Neural progenitor cell (in vitro differentiated cells): Measurements from ENCODE around the gene ATXN3.

Experiments
- CTCF ChIP-seq: fragments of 200-600 bp; sonication (generic); IDR thresholded peaks from 2 replicates; pipeline ENCODE4 v1.5.1; 2017; ENCODE audit warnings: antibody characterized with exemption, mild to moderate bottlenecking
- EZH2phosphoT487 ChIP-seq: fragments of 200-600 bp; sonication (generic); IDR thresholded peaks from 2 replicates; pipeline ENCODE4 v1.6.1; 2017; ENCODE audit warnings: antibody characterized with exemption

DNA sequence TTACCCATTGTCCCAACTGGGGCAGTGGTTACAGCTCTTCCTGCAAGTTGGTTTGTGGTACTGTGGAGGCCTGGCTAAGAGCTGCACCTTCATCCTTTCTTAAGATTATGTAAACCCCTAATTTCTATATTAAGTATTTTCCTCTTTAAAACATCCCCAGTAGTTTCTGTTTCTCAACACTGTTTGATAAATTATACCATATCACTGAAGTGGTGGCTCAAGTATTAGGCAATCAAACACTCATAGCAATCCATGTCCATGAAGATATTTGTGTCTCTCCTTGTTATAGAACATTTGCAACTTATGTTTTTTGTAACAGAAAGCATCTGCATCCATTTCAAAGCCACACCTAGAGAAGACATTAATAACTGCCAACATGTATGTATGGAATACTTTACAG, 31.8 kb downstream of the ATXN3 start:
- no peak for TF ChIP-seq CTCF
- no peak for TF ChIP-seq EZH2phosphoT487
